Activated naive CD8-positive, alpha-beta T cell treated with anti-CD3 and anti-CD28 coated beads, Interleukin-2, amount 10 ng/mL, durations not matched to agents 7 days and 5 days (primary cell): ENCODE measurements around the gene MPZL1. TPM values are rescaled to one million over a fixed set of nuclear protein-coding genes. Genes with fewer than 3 reads are reported as not detected.

Source experiments
- ATAC-seq: fragments of 150-1000 bp; cut with Tn5 transposase; one replicate; pipeline ENCODE4 v1.10.0; 2021; ENCODE audit warnings: low read depth, moderate library complexity
- POLR2A ChIA-PET: fragments of 350-600 bp; sonication (Branson Sonifier 250); formaldehyde crosslinking; loops from one replicate; lab custom pipeline; 2021; ENCODE audit warnings: antibody characterized with exemption; lab: Charles Lee
- DNase-seq: peaks from one replicate; pipeline ENCODE4 v3.0.0; 2021
- H3K27ac Mint-ChIP-seq: one replicate; pipeline ENCODE4 v1.8.0; 2022; ENCODE audit warnings: mild to moderate bottlenecking, mixed read lengths
- H3K27me3 Mint-ChIP-seq: one replicate; pipeline ENCODE4 v1.8.0; 2022; ENCODE audit warnings: mild to moderate bottlenecking, moderate library complexity, mixed read lengths
- H3K36me3 Mint-ChIP-seq: one replicate; pipeline ENCODE4 v1.8.0; 2021; ENCODE audit warnings: mild to moderate bottlenecking, mixed read lengths
- H3K4me1 Mint-ChIP-seq: one replicate; pipeline ENCODE4 v1.8.0; 2021; ENCODE audit warnings: mixed read lengths
- H3K4me3 Mint-ChIP-seq: one replicate; pipeline ENCODE4 v1.8.0; 2022; ENCODE audit warnings: mild to moderate bottlenecking, moderate library complexity, mixed read lengths
- H3K9me3 Mint-ChIP-seq: one replicate; pipeline ENCODE4 v1.8.0; 2021; ENCODE audit warnings: mixed read lengths
- total RNA-seq, 2 experiments: library from RNA; stranded (reverse); gene quantifications; one replicate each; pipeline ENCODE4 v1.2.3, GENCODE V29; 2021

MPZL1 gene
- total RNA-seq, 2 experiments from 2014 or later: 8.5 to 9.3 TPM

- POLR2A ChIA-PET: no interaction called here
- no peaks in the 10 kb centered on the region for H3K27me3 Mint-ChIP-seq
- H3K27ac Mint-ChIP-seq: no peak overlapping the region
- DNase-seq: no peak
- H3K9me3 Mint-ChIP-seq: no peaks in the 10 kb centered on the region
- peaks cover 16% of the 10 kb centered on the region for H3K4me1 Mint-ChIP-seq
- H3K4me3 Mint-ChIP-seq: no peak overlapping the region
- peaks cover 27% of the 10 kb centered on the region for H3K36me3 Mint-ChIP-seq
- ATAC-seq: no peak
These were observed 17.1 kb upstream of the MPZL1 start for GRCh38 chr1:167704715-167705114.

DNA sequence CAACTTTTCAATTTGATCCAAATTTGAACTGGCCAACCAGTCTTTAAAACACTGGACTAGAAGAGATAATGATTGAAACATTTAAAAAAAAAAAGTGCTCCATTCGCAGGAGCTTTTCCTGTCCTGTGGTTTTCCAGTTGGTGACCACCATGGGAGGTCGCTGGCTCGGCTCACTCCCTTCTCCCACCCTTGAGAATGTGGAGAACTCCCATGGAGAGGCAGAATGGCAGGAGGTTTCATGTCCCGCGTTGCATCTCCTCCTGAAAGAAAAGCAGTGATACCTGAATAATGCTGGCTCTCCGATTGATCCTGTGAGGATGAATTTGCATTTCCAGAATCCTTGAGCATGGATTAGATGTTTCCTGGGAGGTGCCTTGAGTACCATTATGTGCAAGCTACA is 16.5 kb upstream of the MPZL1 start:
- ATAC-seq: no peak

DNA sequence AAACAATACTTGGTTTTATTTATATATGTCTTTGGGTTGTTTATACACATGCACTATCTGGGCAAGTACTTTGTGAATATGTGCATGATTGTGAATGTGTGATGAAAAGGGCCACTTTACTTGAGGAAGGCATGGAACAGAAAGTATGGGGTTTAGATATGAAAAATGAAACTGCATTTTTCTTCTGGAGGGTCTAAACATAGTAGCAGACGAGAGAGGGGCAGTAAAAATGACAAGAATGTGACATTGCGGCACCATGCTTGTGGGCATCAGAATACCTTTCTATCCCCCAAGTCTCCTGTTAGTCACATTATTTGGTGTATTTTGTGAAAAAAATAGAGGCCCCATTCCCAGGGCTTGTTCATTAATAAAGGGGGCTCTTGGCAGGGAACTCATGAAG is 15.4 kb upstream of the MPZL1 start:
- Mint-ChIP-seq H3K36me3 (peaks cover 23% of the 10 kb centered on the region), H3K27me3 (no peaks in the 10 kb centered on the region), H3K4me3 (no peak overlapping the region), H3K4me1 (peaks cover 16% of the 10 kb centered on the region), H3K9me3 (no peaks in the 10 kb centered on the region), H3K27ac (no peak overlapping the region)
- ATAC-seq: no peak
- no peak for DNase-seq
- POLR2A ChIA-PET: no interaction called here

More for the DNA sequence above, 16.5 kb upstream of the MPZL1 start:
- H3K4me3 Mint-ChIP-seq: no peak overlapping the region
- peaks cover 16% of the 10 kb centered on the region for H3K4me1 Mint-ChIP-seq
- H3K36me3 Mint-ChIP-seq: peaks cover 23% of the 10 kb centered on the region
- no peak for DNase-seq
- H3K9me3 Mint-ChIP-seq: no peaks in the 10 kb centered on the region
- POLR2A ChIA-PET: no interaction called here
- H3K27me3 Mint-ChIP-seq: no peaks in the 10 kb centered on the region
- no peak overlapping the region for H3K27ac Mint-ChIP-seq

DNA sequence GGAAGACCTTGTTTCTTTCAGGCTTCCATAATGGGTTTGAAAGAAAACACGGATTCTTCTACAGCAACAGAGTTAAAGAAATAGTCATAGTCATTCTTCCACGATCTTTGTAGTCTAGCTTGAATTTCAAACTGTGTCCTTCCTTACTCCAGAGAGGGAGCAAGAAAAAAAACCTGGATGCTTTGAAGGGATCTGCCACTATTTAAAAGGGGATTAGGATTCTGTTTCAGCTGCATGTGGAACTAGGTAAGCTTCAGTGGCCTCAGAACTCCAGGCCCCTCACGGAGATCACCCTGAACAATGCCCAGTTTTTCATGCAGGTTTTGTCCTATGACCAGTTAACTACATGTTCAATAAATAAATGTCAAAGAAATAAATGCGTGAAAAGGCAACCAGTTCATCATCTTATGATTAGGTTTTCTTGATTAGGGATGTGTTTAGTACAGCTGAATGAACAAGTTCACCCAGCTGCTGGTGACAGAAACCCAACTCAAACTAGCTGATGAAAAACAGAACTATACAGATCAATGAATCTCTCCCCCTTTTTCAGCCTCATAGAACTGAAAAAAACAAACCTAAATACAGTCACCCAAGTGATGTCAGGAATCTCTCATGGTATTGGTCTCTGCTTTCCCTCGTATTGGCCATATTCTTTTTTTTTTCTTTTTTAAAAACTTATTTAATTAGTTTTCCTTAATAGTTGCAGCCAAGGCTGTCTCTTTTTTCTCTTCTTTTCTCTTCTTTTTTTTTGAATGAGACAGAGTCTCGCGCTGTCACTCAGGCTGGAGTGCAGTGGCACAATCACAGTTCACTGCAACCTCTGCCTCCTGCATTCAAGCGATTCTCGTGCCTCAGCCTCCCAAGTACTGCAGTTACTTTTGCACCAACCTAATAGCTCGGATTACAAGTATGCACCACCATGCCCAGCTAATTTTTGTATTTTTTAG is 14.6 kb upstream of the MPZL1 start:
- H3K9me3 Mint-ChIP-seq: no peaks in the 10 kb centered on the region
- no peaks in the 10 kb centered on the region for H3K27me3 Mint-ChIP-seq
- ATAC-seq: no peak
- DNase-seq: no peak
- H3K4me3 Mint-ChIP-seq: no peak overlapping the region
- H3K4me1 Mint-ChIP-seq: peaks cover 16% of the 10 kb centered on the region
- no peak overlapping the region for H3K27ac Mint-ChIP-seq
- POLR2A ChIA-PET: no interaction called here
- peaks cover 23% of the 10 kb centered on the region for H3K36me3 Mint-ChIP-seq

DNA sequence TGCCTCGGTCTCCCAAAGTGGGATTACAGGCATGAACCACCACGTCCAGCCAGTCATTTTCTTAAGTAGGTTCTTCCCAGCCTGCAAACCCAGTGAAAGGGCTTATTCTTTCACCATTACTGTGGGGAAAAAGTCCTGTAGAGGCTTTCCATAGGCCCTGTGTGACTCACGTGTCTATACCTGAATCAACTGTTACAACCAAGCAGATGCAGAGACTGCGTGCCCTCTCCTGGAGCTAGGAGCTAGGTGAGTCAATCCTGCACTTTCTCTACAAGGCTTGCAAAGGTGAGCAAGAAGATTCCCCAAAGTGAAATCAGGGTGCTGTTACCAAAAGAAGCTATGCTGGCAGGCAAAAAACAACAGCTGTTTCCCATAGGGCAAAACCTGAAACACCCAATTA is 13.8 kb upstream of the MPZL1 start:
- DNase-seq (no peak), ATAC-seq (no peak)
- Mint-ChIP-seq H3K36me3 (peaks cover 21% of the 10 kb centered on the region), H3K4me3 (no peak overlapping the region), H3K4me1 (peaks cover 16% of the 10 kb centered on the region), H3K27me3 (no peaks in the 10 kb centered on the region), H3K27ac (no peak overlapping the region), H3K9me3 (no peaks in the 10 kb centered on the region)
- POLR2A ChIA-PET: no interaction called here

GRCh38 chr1:167708940-167709389 is 12.8 kb upstream of the MPZL1 start:
- H3K4me3 Mint-ChIP-seq: no peak overlapping the region
- peaks cover 21% of the 10 kb centered on the region for H3K4me1 Mint-ChIP-seq
- no peak for ATAC-seq
- H3K9me3 Mint-ChIP-seq: no peaks in the 10 kb centered on the region
- no peaks in the 10 kb centered on the region for H3K27me3 Mint-ChIP-seq
- H3K36me3 Mint-ChIP-seq: peaks cover 12% of the 10 kb centered on the region
- POLR2A ChIA-PET: no interaction called here
- no peak overlapping the region for H3K27ac Mint-ChIP-seq
- DNase-seq: no peak

- POLR2A ChIA-PET: no interaction called here
These were observed 10.9 kb upstream of the MPZL1 start for GRCh38 chr1:167710836-167711235.

DNA sequence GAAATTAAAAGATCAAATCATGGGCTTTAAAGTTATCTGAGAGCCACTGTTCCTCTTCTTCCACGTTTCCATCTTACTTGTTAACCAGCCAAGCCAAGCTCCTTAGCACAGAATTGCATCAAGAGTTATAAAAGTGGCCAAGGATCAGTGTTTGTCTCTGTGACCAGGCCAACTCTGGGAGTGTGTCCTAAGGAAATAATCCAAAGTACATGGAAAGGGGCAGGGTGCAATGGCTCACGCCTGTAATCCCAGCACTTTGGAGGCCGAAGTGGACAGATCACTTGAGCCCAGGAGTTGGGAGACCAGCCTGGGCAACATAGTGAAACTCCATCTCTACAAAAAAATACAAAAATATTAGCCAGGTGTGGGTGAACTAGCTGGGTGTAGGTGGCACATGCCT is 10.0 kb upstream of the MPZL1 start:
- POLR2A ChIA-PET: interaction anchor here (0.6 to 2.4 kb wide), 2 partner anchors 224 to 448 kb away, joined by 3 to 7 read pairs; partner anchors contain the start of gene DCAF6
- DNase-seq (no peak), ATAC-seq (no peak)
- H3K9me3 Mint-ChIP-seq: no peaks in the 10 kb centered on the region
- peaks cover 8% of the 10 kb centered on the region for H3K36me3 Mint-ChIP-seq
- no peak overlapping the region for H3K4me3 Mint-ChIP-seq
- H3K27ac Mint-ChIP-seq: no peak overlapping the region
- H3K4me1 Mint-ChIP-seq: peaks cover 33% of the 10 kb centered on the region
- H3K27me3 Mint-ChIP-seq: peaks cover 3% of the 10 kb centered on the region

More at GRCh38 chr1:167710836-167711235, 10.9 kb upstream of the MPZL1 start:
- Mint-ChIP-seq H3K27ac (no peak overlapping the region), H3K4me1 (peaks cover 30% of the 10 kb centered on the region), H3K9me3 (no peaks in the 10 kb centered on the region), H3K4me3 (no peak overlapping the region), H3K36me3 (peaks cover 11% of the 10 kb centered on the region), H3K27me3 (peaks cover 3% of the 10 kb centered on the region)
- DNase-seq (no peak), ATAC-seq (no peak)

DNA sequence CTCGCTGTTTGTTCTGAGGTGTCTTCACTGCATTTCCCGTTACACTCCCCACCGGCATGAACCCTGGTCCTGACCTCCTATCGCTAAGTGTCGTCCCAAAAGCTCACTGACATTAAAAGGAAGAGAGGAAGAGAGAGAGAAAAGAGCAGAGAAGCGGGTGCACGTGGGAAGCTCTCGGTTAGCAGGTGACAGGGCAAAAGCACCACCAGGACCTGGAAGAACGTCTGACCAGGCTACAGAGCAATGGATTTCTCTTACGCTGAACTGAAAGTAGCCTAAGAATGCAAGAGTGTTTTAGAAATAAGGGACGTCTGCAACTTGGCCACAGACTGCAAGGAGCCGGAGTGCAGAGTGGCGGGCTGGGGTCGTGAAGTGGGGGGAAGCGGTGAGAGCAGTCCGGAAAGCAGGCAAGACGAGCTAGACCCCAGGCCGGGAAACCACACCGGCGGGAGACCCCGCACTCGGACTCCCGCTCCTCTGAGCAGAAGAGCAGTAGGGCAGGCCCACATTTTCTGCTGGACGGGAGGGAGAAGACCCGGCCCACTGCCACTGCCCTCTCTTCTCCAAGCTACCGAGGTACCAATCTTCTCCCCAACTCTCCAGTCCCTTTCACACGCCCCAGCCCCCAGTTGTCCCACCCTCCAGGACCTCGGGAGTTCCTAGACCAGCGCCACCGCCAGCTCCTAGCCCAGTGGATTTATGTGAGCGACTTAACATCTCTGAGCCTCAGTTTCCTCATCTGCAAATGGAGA is 8.3 kb upstream of the MPZL1 start:
- peaks cover 6% of the 10 kb centered on the region for H3K36me3 Mint-ChIP-seq
- no peak for ATAC-seq
- no peaks in the 10 kb centered on the region for H3K9me3 Mint-ChIP-seq
- H3K4me3 Mint-ChIP-seq: peak overlapping the region; percentile 91
- H3K27ac Mint-ChIP-seq: peak overlapping the region; percentile 97
- peaks cover 35% of the 10 kb centered on the region for H3K4me1 Mint-ChIP-seq
- peaks cover 3% of the 10 kb centered on the region for H3K27me3 Mint-ChIP-seq
- POLR2A ChIA-PET: interaction anchor here (0.9 to 2.4 kb wide), 4 partner anchors 82 to 223 kb away, joined by 3 to 7 read pairs (median 5); partner anchors contain the start of genes CREG1 and DCAF6
- peak; percentile 50 for DNase-seq

- Mint-ChIP-seq H3K27ac (peak overlapping the region; percentile 97), H3K4me1 (peaks cover 32% of the 10 kb centered on the region), H3K36me3 (peaks cover 6% of the 10 kb centered on the region), H3K4me3 (peak overlapping the region; percentile 91), H3K9me3 (no peaks in the 10 kb centered on the region), H3K27me3 (peaks cover 3% of the 10 kb centered on the region)
- DNase-seq: no peak
- peak; percentile 68 for ATAC-seq
- POLR2A ChIA-PET: interaction anchor here (0.9 to 2.4 kb wide), 5 partner anchors 48 to 222 kb away, joined by 3 to 7 read pairs (median 4); partner anchors contain the start of genes CREG1 and DCAF6
These were observed 7.7 kb upstream of the MPZL1 start for GRCh38 chr1:167714098-167714438.

DNA sequence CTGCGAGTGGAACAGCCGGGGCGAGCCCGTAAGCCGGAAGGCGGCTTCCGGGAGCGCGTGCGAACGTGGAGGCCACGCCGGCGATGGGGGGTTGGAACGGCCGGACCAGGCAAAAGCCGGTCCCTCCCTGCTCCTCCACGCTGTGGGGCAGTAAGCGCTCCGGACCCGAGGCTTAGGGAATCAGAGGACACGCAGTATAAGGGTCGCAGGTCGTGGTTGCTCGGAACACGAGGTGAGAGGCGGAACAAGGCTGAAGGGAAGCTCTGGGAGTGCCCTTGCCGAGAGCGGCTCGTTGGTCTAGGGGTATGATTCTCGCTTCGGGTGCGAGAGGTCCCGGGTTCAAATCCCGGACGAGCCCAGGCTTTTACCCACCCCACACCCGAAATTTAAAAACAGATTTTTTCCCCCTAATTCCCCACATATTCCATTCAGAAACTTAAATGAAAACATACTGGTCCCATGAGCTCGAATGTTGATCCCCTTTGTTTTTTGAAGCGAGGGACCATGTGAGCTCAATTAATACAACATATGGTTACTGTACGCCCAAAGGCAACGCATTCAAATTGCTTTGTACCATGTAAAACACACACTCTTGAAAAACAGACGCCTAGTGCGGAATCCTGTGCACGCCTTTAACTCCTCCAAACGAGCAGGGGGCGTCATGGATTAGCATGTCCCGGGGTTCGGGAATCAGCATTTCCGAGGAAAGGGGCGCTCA is 7.2 kb upstream of the MPZL1 start:
- peak; percentile 62 for ATAC-seq
- Mint-ChIP-seq H3K9me3 (no peaks in the 10 kb centered on the region), H3K36me3 (peaks cover 6% of the 10 kb centered on the region)

DNA sequence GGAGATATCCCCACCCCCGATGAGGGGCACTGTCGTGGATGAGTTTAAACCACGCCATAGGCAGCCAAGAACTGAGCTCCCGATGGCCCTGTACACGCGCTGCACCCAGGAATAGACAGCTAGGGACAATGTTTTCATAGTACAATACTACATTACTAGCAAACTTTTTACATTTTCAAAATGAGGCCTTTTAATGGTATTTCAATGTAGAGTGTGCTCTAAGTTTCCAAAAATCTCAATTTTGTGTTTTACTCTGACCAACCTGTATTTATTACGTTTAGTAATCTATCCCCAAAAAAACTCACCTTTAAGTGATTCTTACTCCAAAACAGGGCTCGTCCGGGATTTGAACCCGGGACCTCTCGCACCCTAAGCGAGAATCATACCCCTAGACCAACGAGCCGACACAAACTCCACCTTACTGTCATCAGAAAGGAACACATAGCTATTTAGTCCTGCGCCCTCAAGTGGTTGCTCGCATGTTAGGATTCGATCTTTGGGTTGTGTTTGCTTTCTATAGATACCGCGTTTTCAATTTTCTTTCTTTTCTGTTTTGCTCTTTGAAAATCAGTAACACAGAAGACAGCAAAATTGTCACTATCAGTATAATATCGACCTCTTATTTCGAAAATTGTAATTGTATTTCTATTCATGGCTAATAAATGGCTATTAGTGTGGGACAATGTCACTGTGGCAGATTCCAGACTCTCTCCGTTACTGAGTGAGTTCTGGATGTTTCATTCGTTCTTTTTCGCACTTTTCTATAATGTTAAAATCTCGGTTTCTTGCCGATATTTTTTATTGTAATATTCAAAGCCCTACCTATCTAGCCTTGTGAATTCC is 6.4 kb upstream of the MPZL1 start:
- ATAC-seq (peak; percentile 51), DNase-seq (peak; percentile 84)
- peaks cover 3% of the 10 kb centered on the region for H3K27me3 Mint-ChIP-seq
- H3K36me3 Mint-ChIP-seq: peaks cover 6% of the 10 kb centered on the region
- H3K4me3 Mint-ChIP-seq: peak overlapping the region; percentile 91
- H3K4me1 Mint-ChIP-seq: peaks cover 39% of the 10 kb centered on the region
- H3K27ac Mint-ChIP-seq: peak overlapping the region; percentile 97
- POLR2A ChIA-PET: interaction anchor here (1.1 to 2.7 kb wide), 5 partner anchors 46 to 221 kb away, joined by 3 to 18 read pairs (median 6); partner anchors contain the start of genes CREG1, DCAF6 and MPC2
- H3K9me3 Mint-ChIP-seq: no peaks in the 10 kb centered on the region

More for the DNA sequence above, 7.2 kb upstream of the MPZL1 start:
- peak; percentile 92 for DNase-seq
- Mint-ChIP-seq H3K27me3 (peaks cover 3% of the 10 kb centered on the region), H3K4me1 (peaks cover 35% of the 10 kb centered on the region), H3K27ac (peak overlapping the region; percentile 97), H3K4me3 (peak overlapping the region; percentile 91)
- POLR2A ChIA-PET: interaction anchor here (1.1 to 2.7 kb wide), 6 partner anchors 47 to 222 kb away, joined by 3 to 18 read pairs (median 5); partner anchors contain the start of genes CREG1, DCAF6 and MPC2
